Panc1 (cell line): ENCODE data around the gene NOTCH3. TPM values are rescaled to one million over a fixed set of nuclear protein-coding genes. Genes with fewer than 3 reads are reported as not detected.

Experiments
- ATAC-seq: fragments of 200-7000 bp; cut with Tn5 transposase; 2 replicates; pipeline ENCODE4 v1.9.1; 2020; ENCODE audit warnings: mild to moderate bottlenecking, moderate library complexity
- BruUV-seq: library from RNA; stranded (reverse); fragments of 400-500 nt; replicated peaks from 2 replicates; lab custom pipeline; 2021; lab: Mats Ljungman, UMichigan
- CTCF ChIA-PET: fragments of 300-600 bp; sonication (Branson Sonifier 250); formaldehyde crosslinking; loops from one replicate; lab custom pipeline; 2022; ENCODE audit warnings: antibody characterized with exemption; lab: Charles Lee
- POLR2A ChIA-PET: fragments of 300-600 bp; sonication (Branson Sonifier 250); formaldehyde crosslinking; loops from one replicate; lab custom pipeline; 2022; ENCODE audit warnings: antibody characterized with exemption; lab: Charles Lee
- DNase-seq: peaks from one replicate; pipeline ENCODE4 v3.0.0-alpha.2; 2010; ENCODE audit warnings: low read depth, low spot score
- H3K27ac ChIP-seq: 2 replicates; pipeline ENCODE4 v1.5.1; 2011; ENCODE audit warnings: mild to moderate bottlenecking, low read length, inconsistent platforms
- H3K27me3 ChIP-seq: fragments of 200-500 bp; sonication (Bioruptor generic); 2 replicates; pipeline ENCODE4 v1.6.0; 2014; ENCODE audit warnings: low read length, inconsistent platforms; ENCODE audit not compliant: control insufficient read depth, insufficient read depth
- H3K36me3 ChIP-seq: fragments of 200-500 bp; sonication (Bioruptor generic); 2 replicates; pipeline ENCODE4 v1.5.1; 2014; ENCODE audit warnings: inconsistent platforms, mild to moderate bottlenecking, low read length, moderate library complexity; ENCODE audit not compliant: control insufficient read depth, insufficient read depth
- H3K4me1 ChIP-seq: 2 replicates; pipeline ENCODE4 v1.5.1; 2011; ENCODE audit warnings: inconsistent platforms, mild to moderate bottlenecking, low read length, moderate library complexity; ENCODE audit not compliant: control insufficient read depth, insufficient read depth
- H3K4me3 ChIP-seq, 2 experiments: 2 replicates each; pipeline ENCODE4 v1.5.1; 2011 to 2012; ENCODE audit warnings: low read depth in 2 of 2, low read length in 2 of 2, mild to moderate bottlenecking in 2 of 2, inconsistent platforms in 1 of 2, moderate library complexity in 1 of 2
- H3K9me3 ChIP-seq: fragments of 200-500 bp; sonication (Bioruptor generic); 2 replicates; pipeline ENCODE4 v1.5.1; 2014; ENCODE audit warnings: low read depth, mild to moderate bottlenecking, inconsistent platforms, low read length, moderate library complexity; ENCODE audit not compliant: control insufficient read depth, insufficient read depth
- CTCF ChIP-seq: fragments of 450-650 bp; IDR thresholded peaks from 2 replicates; pipeline ENCODE4 v1.5.1; 2017; ENCODE audit warnings: mild to moderate bottlenecking
- POLR2AphosphoS5 ChIP-seq: IDR thresholded peaks from 2 replicates; pipeline ENCODE4 v1.6.1; 2012; ENCODE audit warnings: mild to moderate bottlenecking, low read depth, low read length, moderate library complexity
- SIN3A ChIP-seq: IDR thresholded peaks from 2 replicates; pipeline ENCODE4 v1.6.1; 2012; ENCODE audit warnings: low read depth, mild to moderate bottlenecking, low read length, moderate library complexity, borderline replicate concordance; ENCODE audit not compliant: insufficient read depth
- TCF7L2 ChIP-seq: IDR thresholded peaks from 2 replicates; pipeline ENCODE4 v1.6.1; 2011; ENCODE audit warnings: mild to moderate bottlenecking, low read depth, low read length, inconsistent platforms
- in situ Hi-C: cut with HindIII; loops from 2 replicates; pipeline ENCODE4 v1.10.0; 2016; ENCODE audit warnings: low sequenced_read_pairs, low pct_unique_long_range_greater_than_20kb
- intact Hi-C: fragments of 100-400 bp; cut with micrococcal nuclease; formaldehyde crosslinking; loops from one replicate; pipeline ENCODE4 v1.10.0; 2022; ENCODE audit not compliant: unreplicated experiment
- total RNA-seq: library from RNA; stranded (reverse); gene quantifications from one replicate; pipeline ENCODE4 v1.2.1, GENCODE V29; 2021; ENCODE audit not compliant: unreplicated experiment
- TF ChIP-seq, protein P1 (sequence below), 2 experiments: IDR thresholded peaks; 2 replicates each; pipeline ENCODE4 v1.6.1; 2011 to 2012; ENCODE audit warnings: low read depth in 2 of 2, control low read depth in 1 of 2, low read length in 1 of 2, mild to moderate bottlenecking in 1 of 2, moderate library complexity in 1 of 2; ENCODE audit not compliant: insufficient read depth in 1 of 2

NOTCH3 gene
- total RNA-seq, 1 experiment from 2014 or later, result 5.3 TPM

DNA sequence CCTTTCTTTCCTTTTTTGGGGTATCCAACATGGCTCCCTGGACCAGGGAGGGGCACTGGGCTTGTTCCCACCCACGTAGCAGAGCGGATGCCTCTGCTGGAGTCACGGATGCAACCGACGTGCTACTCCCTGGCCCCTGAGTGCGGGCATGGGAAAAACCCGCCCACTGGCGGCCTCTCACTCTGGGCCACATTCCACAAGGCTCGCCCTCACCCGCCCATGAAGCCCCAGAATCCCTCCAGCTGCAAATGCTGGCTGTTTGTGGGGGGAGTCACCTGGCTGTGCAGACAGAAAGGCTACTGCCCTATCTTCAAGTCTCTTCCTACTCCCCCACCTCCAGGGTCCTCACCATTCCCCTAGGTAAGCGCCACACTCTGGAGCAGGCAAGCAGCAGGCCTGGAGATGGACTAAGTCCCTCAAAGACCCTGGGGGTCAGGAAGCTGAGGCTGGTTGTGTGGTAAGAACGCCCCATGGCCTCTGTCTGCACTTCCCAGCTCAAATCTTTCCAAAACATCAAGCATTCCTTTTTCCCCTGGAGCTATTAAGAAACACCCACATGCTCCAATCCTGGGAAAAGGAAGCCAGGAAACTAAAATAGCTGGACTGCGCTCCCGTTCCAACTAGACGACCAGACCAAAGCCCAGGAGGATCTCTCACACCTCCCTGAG is 49.3 kb upstream of the NOTCH3 start:
- BruUV-seq, result no TSS peak
- no peak for ATAC-seq

GRCh38 chr19:15249528-15249874 is 48.7 kb upstream of the NOTCH3 start:
- intact Hi-C loops (no loop called here), in situ Hi-C loops (no loop called here)
- DNase-seq (no peak), ATAC-seq (0 out of 2 replicates have a peak, but pooled peaks have one; percentile 10)
- H3K9me3 ChIP-seq, result no peaks in the 10 kb centered on the region
- CTCF ChIA-PET, result no interaction called here
- TF ChIP-seq TCF7L2 (no peak), CTCF (no peak), SIN3A (no peak), POLR2AphosphoS5 (no peak)
- TF ChIP-seq, protein P1, sequence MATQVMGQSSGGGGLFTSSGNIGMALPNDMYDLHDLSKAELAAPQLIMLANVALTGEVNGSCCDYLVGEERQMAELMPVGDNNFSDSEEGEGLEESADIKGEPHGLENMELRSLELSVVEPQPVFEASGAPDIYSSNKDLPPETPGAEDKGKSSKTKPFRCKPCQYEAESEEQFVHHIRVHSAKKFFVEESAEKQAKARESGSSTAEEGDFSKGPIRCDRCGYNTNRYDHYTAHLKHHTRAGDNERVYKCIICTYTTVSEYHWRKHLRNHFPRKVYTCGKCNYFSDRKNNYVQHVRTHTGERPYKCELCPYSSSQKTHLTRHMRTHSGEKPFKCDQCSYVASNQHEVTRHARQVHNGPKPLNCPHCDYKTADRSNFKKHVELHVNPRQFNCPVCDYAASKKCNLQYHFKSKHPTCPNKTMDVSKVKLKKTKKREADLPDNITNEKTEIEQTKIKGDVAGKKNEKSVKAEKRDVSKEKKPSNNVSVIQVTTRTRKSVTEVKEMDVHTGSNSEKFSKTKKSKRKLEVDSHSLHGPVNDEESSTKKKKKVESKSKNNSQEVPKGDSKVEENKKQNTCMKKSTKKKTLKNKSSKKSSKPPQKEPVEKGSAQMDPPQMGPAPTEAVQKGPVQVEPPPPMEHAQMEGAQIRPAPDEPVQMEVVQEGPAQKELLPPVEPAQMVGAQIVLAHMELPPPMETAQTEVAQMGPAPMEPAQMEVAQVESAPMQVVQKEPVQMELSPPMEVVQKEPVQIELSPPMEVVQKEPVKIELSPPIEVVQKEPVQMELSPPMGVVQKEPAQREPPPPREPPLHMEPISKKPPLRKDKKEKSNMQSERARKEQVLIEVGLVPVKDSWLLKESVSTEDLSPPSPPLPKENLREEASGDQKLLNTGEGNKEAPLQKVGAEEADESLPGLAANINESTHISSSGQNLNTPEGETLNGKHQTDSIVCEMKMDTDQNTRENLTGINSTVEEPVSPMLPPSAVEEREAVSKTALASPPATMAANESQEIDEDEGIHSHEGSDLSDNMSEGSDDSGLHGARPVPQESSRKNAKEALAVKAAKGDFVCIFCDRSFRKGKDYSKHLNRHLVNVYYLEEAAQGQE (IDR thresholded peaks at IDR 0.05; ENCODE audit: insufficient read depth in 1 of 2, low read depth in 2 of 2, low read length in 1 of 2), result no peak
- TSS peak; percentile 35 for BruUV-seq
- H3K4me3 ChIP-seq, result no peak overlapping the region
- POLR2A ChIA-PET, result no interaction called here
- no peaks in the 10 kb centered on the region; the same call in none of the 2 replicates for H3K4me1 ChIP-seq
- peaks cover 5% of the 10 kb centered on the region; the same call in 1 of the 2 replicates for H3K36me3 ChIP-seq
- H3K27me3 ChIP-seq, result no peaks in the 10 kb centered on the region
- no peak overlapping the region for H3K27ac ChIP-seq

More for the DNA sequence above, 49.3 kb upstream of the NOTCH3 start:
- Histone ChIP-seq H3K36me3 (peaks cover 5% of the 10 kb centered on the region; the same call in 1 of the 2 replicates), H3K27ac (no peak overlapping the region), H3K9me3 (no peaks in the 10 kb centered on the region), H3K4me1 (no peaks in the 10 kb centered on the region; the same call in none of the 2 replicates), H3K4me3 (no peak overlapping the region), H3K27me3 (no peaks in the 10 kb centered on the region)
- no peak for TF ChIP-seq TCF7L2
- no peak for TF ChIP-seq SIN3A
- TF ChIP-seq, protein P1 (IDR thresholded peaks at IDR 0.05; ENCODE audit: insufficient read depth in 1 of 2, low read depth in 2 of 2, low read length in 1 of 2), result no peak
- TF ChIP-seq POLR2AphosphoS5, result no peak
- TF ChIP-seq CTCF, result no peak
- CTCF ChIA-PET, result no interaction called here
- in situ Hi-C loops (no loop called here), intact Hi-C loops (no loop called here)
- DNase-seq, result no peak
- POLR2A ChIA-PET, result no interaction called here
